ENCODE measurements around the gene CACNA2D3. TPM values are rescaled to one million over a fixed set of nuclear protein-coding genes. Genes with fewer than 3 reads are reported as not detected.

Gene CACNA2D3
- total and polyA plus RNA-seq, 2 donors from 2014 or later, result 5.7 to 11.2 TPM

GRCh38 chr3:54573858-54574257, 451.5 kb downstream of the CACNA2D3 start:
- no peak overlapping the region for H3K9ac ChIP-seq (ENCODE audit: low read length in 3 of 3)
- FAIRE-seq (no peak), DNase-seq (no peak)
- TF ChIP-seq CTCF (IDR thresholded peaks at IDR 0.05; ENCODE audit: borderline replicate concordance, extremely low read depth, insufficient read depth), result no peak
- H3K27me3 ChIP-seq (ENCODE audit: control insufficient read depth, insufficient read depth, low read length), result no peaks in the 10 kb centered on the region
- no peak overlapping the region for H3K27ac ChIP-seq (ENCODE audit: low read depth in 2 of 2, low read length in 2 of 2)
- H3K36me3 ChIP-seq (ENCODE audit: control insufficient read depth in 2 of 3, insufficient read depth in 3 of 3, low read length in 3 of 3), result no peaks in the 10 kb centered on the region
- intact Hi-C loops (cut with DNase I), result no loop called here
- H3K4me3 ChIP-seq (ENCODE audit: low read length in 3 of 3), result no peak overlapping the region
- no peaks in the 10 kb centered on the region for H3K4me1 ChIP-seq (ENCODE audit: control insufficient read depth in 2 of 3, insufficient read depth in 2 of 3, low read depth in 1 of 3, low read length in 3 of 3)
- peaks cover 0 to 4% (median 0%) of the 10 kb centered on the region in 3 donors for H3K9me3 ChIP-seq (ENCODE audit: control insufficient read depth in 2 of 3, insufficient read depth in 1 of 3, low read length in 3 of 3)

GRCh38 chr3:54574906-54575617, 452.7 kb downstream of the CACNA2D3 start:
- Histone ChIP-seq H3K4me3 (ENCODE audit: low read length in 3 of 3) (no peak overlapping the region), H3K9me3 (ENCODE audit: control insufficient read depth in 2 of 3, insufficient read depth in 1 of 3, low read length in 3 of 3) (peaks cover 0 to 4% (median 0%) of the 10 kb centered on the region in 3 donors), H3K4me1 (ENCODE audit: control insufficient read depth in 2 of 3, insufficient read depth in 2 of 3, low read depth in 1 of 3, low read length in 3 of 3) (no peaks in the 10 kb centered on the region), H3K9ac (ENCODE audit: low read length in 3 of 3) (no peak overlapping the region), H3K27ac (ENCODE audit: low read depth in 2 of 2, low read length in 2 of 2) (no peak overlapping the region), H3K36me3 (ENCODE audit: control insufficient read depth in 2 of 3, insufficient read depth in 3 of 3, low read length in 3 of 3) (no peaks in the 10 kb centered on the region), H3K27me3 (ENCODE audit: control insufficient read depth, insufficient read depth, low read length) (no peaks in the 10 kb centered on the region)
- TF ChIP-seq CTCF (IDR thresholded peaks at IDR 0.05; ENCODE audit: borderline replicate concordance, extremely low read depth, insufficient read depth), result no peak
- DNase-seq, result no peak
- intact Hi-C loops (cut with DNase I), result no loop called here
- FAIRE-seq, result no peak

- TF ChIP-seq CTCF (IDR thresholded peaks at IDR 0.05; ENCODE audit: borderline replicate concordance, extremely low read depth, insufficient read depth), result no peak
- H3K36me3 ChIP-seq (ENCODE audit: control insufficient read depth in 2 of 3, insufficient read depth in 3 of 3, low read length in 3 of 3), result no peaks in the 10 kb centered on the region
- FAIRE-seq (no peak), DNase-seq (no peak)
- H3K27ac ChIP-seq (ENCODE audit: low read depth in 2 of 2, low read length in 2 of 2), result no peak overlapping the region
- H3K27me3 ChIP-seq (ENCODE audit: control insufficient read depth, insufficient read depth, low read length), result no peaks in the 10 kb centered on the region
- intact Hi-C loops (cut with DNase I), result no loop called here
- no peak overlapping the region for H3K4me3 ChIP-seq (ENCODE audit: low read length in 3 of 3)
- H3K9ac ChIP-seq (ENCODE audit: low read length in 3 of 3), result no peak overlapping the region
- H3K4me1 ChIP-seq (ENCODE audit: control insufficient read depth in 2 of 3, insufficient read depth in 2 of 3, low read depth in 1 of 3, low read length in 3 of 3), result no peaks in the 10 kb centered on the region
- peaks cover 0 to 4% (median 0%) of the 10 kb centered on the region in 3 donors for H3K9me3 ChIP-seq (ENCODE audit: control insufficient read depth in 2 of 3, insufficient read depth in 1 of 3, low read length in 3 of 3)
Measured at GRCh38 chr3:54575618-54575960, 453.2 kb downstream of the CACNA2D3 start.

- Histone ChIP-seq H3K4me3 (ENCODE audit: low read length in 3 of 3) (no peak overlapping the region), H3K4me1 (ENCODE audit: control insufficient read depth in 2 of 3, insufficient read depth in 2 of 3, low read depth in 1 of 3, low read length in 3 of 3) (no peaks in the 10 kb centered on the region), H3K36me3 (ENCODE audit: control insufficient read depth in 2 of 3, insufficient read depth in 3 of 3, low read length in 3 of 3) (no peaks in the 10 kb centered on the region), H3K27me3 (ENCODE audit: control insufficient read depth, insufficient read depth, low read length) (no peaks in the 10 kb centered on the region), H3K27ac (ENCODE audit: low read depth in 2 of 2, low read length in 2 of 2) (no peak overlapping the region), H3K9ac (ENCODE audit: low read length in 3 of 3) (no peak overlapping the region), H3K9me3 (ENCODE audit: control insufficient read depth in 2 of 3, insufficient read depth in 1 of 3, low read length in 3 of 3) (peaks cover 0 to 3% (median 0%) of the 10 kb centered on the region in 3 donors)
- FAIRE-seq, result no peak
- TF ChIP-seq CTCF (IDR thresholded peaks at IDR 0.05; ENCODE audit: borderline replicate concordance, extremely low read depth, insufficient read depth), result no peak
- DNase-seq, result no peak
- intact Hi-C loops (cut with DNase I), result no loop called here
Measured at GRCh38 chr3:54577313-54577712, 455.0 kb downstream of the CACNA2D3 start.

All from kidney (tissue), 14 donors.